Stomach smooth muscle (tissue), 2 donors: ENCODE results near the gene NOL12.

ENCODE experiments used
- H3K27ac ChIP-seq: one replicate; pipeline ENCODE4 v1.7.0; 2013; ENCODE audit warnings: mild to moderate bottlenecking, low read length, inconsistent platforms
- H3K27me3 ChIP-seq, 2 donors: one replicate each; pipeline ENCODE4 v1.7.0; 2013; ENCODE audit warnings: low read length in 2 of 2; ENCODE audit not compliant: insufficient read depth in 2 of 2, control insufficient read depth in 1 of 2
- H3K36me3 ChIP-seq, 2 donors: one replicate each; pipeline ENCODE4 v1.7.0; 2013; ENCODE audit warnings: low read length in 2 of 2; ENCODE audit not compliant: control insufficient read depth in 2 of 2, insufficient read depth in 2 of 2
- H3K4me1 ChIP-seq: one replicate; pipeline ENCODE4 v1.7.0; 2013; ENCODE audit warnings: low read length; ENCODE audit not compliant: control insufficient read depth, insufficient read depth
- H3K4me3 ChIP-seq, 2 donors: one replicate each; pipeline ENCODE4 v1.7.0; 2013; ENCODE audit warnings: low read length in 2 of 2
- H3K9ac ChIP-seq, 2 donors: one replicate each; pipeline ENCODE4 v1.7.0; 2013; ENCODE audit warnings: low read length in 2 of 2, mild to moderate bottlenecking in 1 of 2
- H3K9me3 ChIP-seq, 2 donors: one replicate each; pipeline ENCODE4 v1.7.0; 2013; ENCODE audit warnings: low read length in 2 of 2; ENCODE audit not compliant: control insufficient read depth in 2 of 2
- donor health status: healthy.
- donor health status: Pancreatic carcinoma.

NOL12 gene

DNA sequence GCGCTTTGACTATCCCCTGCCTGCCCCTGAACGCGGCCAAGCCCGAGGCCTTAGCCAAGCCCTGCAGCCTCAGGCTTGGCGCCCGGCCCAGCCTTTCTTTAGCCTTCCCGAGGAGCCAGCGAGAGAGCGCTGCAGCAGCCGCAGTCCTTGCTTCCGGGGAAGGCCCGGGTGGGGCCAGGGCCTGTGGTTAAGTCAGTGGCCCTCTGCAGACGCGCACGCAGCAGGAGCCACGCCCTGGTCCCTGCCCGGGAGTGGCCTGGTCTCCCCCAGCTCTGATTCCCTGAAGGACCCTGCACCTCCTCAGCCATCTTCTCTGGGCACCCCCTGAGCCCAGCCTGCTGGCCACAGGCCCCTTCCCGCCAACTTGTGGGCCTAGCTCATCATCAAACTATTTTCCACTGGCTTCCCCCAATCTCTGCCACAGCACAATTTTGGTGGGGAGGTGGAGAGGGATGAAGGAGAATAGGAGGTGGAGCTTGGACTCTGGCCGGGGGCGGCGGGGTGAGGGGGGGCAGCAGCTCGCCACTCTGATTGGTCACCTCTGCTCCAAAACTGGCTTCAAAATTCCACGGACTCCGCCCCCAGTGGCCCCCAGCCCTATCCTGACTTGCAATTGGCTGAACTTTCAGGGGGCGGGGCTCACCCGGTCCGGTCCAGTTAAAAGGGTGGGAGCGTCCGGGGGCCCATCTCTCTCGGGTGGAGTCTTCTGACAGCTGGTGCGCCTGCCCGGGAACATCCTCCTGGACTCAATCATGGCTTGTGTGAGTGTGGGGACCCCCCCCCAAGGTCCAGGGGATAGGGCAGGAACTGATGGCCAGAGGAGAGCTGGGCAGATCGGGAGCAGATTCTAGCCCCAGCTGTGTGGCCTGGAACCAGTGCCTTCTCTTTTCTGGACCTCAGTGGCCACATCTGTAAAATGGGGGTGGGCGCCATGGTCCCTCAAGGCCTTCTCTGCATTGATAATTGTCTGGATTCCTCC is 10.9 kb upstream of the NOL12 start, which contains the start of gene LGALS1:
Gene LGALS1, plus strand, starts transcription at position 686 of the 979 bp plus-strand sequence. Its CDS starts 67 bp downstream, at position 753.
- peak within 1 kb of the TSS; percentile 81 to 89 for H3K9ac ChIP-seq
- peak within 1 kb of the TSS; percentile 87 to 94 for H3K4me3 ChIP-seq
- peaks cover 8 to 11% of the 10 kb centered on the region in 2 donors for H3K36me3 ChIP-seq
- peak within 1 kb of the TSS; percentile 94 for H3K27ac ChIP-seq
- H3K9me3 ChIP-seq, result no peaks in the 10 kb centered on the region
- H3K4me1 ChIP-seq, result peaks cover 51% of the 10 kb centered on the region
- no peaks in the 10 kb centered on the region for H3K27me3 ChIP-seq

- Histone ChIP-seq H3K27me3 (no peaks in the 10 kb centered on the region), H3K4me1 (peaks cover 56% of the 10 kb centered on the region), H3K9ac (peak overlapping the region; percentile 81 to 89), H3K27ac (peak overlapping the region; percentile 94), H3K36me3 (peaks cover 8 to 11% of the 10 kb centered on the region in 2 donors), H3K4me3 (peak overlapping the region; percentile 87 to 94), H3K9me3 (no peaks in the 10 kb centered on the region)
These were observed 10.0 kb upstream of the NOL12 start for GRCh38 chr22:37675930-37676735.

DNA sequence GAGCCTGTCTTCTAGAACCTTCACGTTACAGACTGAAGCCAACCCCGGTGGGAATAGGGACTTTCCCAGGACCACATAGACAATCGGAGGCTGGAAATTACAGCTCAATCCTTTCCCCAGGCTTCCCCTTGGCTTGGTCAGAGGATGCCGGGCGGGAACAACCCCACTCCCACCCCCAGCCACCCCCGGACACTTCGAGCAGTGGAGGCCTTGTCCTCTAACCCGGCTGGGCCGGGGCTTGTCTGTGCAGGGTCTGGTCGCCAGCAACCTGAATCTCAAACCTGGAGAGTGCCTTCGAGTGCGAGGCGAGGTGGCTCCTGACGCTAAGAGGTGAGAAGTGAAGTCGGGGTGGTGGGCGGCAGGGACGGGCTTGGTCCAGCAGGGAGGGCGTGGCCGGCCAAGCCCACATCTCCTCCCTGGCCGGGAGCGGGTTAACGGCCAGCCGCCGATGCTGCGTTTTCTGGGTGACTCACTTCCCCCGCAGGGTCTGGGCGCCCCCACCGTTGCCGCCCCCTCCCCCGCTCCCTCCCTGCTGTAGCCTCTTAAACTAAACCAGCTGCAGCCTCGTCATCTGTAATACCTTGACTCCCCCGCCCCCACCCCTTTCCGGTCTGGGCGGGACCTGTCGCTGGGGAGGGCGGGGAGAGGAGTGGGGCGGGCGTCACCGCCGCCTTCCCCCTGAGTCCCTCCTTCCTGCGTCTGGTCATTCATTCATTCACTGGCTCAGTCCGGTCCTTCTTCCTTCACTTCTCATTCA is 9.2 kb upstream of the NOL12 start:
- Histone ChIP-seq H3K9me3 (no peaks in the 10 kb centered on the region), H3K27ac (peak overlapping the region; percentile 94), H3K9ac (peak overlapping the region; percentile 80 to 81), H3K4me1 (peaks cover 64% of the 10 kb centered on the region), H3K4me3 (peak overlapping the region; percentile 87 to 94), H3K27me3 (no peaks in the 10 kb centered on the region), H3K36me3 (peaks cover 8 to 11% of the 10 kb centered on the region in 2 donors)

GRCh38 chr22:37677493-37677974 is 8.6 kb upstream of the NOL12 start:
- Histone ChIP-seq H3K4me1 (peaks cover 61% of the 10 kb centered on the region), H3K4me3 (peak overlapping the region; percentile 87 to 94), H3K9ac (peak overlapping the region; percentile 58 to 81), H3K27me3 (no peaks in the 10 kb centered on the region), H3K36me3 (peaks cover 8 to 11% of the 10 kb centered on the region in 2 donors), H3K27ac (peak overlapping the region; percentile 94), H3K9me3 (no peaks in the 10 kb centered on the region)

DNA sequence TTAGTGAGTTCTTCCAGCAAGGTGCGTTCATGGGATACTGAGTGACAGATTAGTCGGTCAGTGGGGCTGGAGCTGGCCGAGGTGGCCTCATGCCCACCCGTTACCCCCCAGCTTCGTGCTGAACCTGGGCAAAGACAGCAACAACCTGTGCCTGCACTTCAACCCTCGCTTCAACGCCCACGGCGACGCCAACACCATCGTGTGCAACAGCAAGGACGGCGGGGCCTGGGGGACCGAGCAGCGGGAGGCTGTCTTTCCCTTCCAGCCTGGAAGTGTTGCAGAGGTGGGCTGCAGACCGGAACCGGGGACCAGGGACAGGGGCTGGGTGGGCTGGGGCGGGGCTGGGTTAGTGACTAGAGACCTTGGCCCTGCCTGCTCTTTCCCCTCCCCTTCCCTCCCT is 7.8 kb upstream of the NOL12 start:
- Histone ChIP-seq H3K9me3 (no peaks in the 10 kb centered on the region), H3K36me3 (peaks cover 8 to 11% of the 10 kb centered on the region in 2 donors), H3K27me3 (no peaks in the 10 kb centered on the region), H3K9ac (peak overlapping the region in 1 of 2 donors; percentile 45), H3K4me1 (peaks cover 53% of the 10 kb centered on the region), H3K4me3 (peak overlapping the region; percentile 19 to 54), H3K27ac (no peak overlapping the region)

DNA sequence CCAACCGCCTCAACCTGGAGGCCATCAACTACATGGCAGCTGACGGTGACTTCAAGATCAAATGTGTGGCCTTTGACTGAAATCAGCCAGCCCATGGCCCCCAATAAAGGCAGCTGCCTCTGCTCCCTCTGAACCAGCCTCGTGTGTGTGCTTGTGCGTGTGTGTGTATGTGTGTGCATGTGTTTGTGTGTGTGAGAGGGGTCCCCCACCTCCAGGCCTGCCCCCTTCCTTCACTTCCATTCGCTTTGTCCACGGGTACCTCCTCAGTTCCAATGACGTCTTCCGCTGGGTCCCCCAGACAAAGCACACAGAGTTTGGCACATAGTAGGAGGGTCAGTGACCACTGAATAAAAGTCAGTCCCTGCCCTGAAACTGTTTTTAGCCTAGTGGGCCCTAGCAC is 6.5 kb upstream of the NOL12 start:
- Histone ChIP-seq H3K9me3 (no peaks in the 10 kb centered on the region), H3K4me1 (peaks cover 45% of the 10 kb centered on the region), H3K4me3 (no peak overlapping the region), H3K9ac (no peak overlapping the region), H3K27me3 (no peaks in the 10 kb centered on the region), H3K27ac (peak overlapping the region; percentile 24), H3K36me3 (peaks cover 8 to 11% of the 10 kb centered on the region in 2 donors)

DNA sequence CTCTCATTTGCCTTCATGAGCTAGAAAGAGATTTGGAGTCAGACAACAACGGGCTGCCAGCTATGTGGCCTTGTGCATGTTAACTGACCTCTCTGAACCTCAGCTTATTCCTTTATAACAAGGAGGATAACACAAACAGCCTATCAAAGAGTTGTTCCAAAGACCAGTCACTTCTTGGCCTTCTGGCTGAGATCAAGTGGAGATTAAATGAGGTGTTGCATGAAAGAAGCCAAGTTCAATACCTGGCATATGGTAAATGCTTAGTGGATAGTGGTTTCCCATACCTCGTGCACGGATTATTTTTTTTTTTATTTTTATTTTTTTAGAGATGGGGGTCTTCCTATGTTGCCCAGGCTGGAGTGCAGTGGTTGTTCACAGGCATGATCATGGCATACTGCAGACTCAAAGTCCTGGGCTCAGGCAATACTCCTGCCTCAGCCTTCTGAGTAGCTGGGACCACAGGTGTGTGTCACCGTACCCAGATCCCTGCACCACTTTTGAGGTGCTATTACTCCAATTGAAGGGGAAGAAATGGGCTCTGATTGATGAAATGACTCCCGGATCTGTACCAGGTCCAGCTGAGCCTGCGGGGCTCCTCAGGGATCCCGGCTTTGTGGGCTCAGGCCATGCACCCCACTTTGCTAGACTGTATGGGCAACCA is 5.8 kb upstream of the NOL12 start:
- H3K9me3 ChIP-seq, result no peaks in the 10 kb centered on the region
- no peaks in the 10 kb centered on the region for H3K27me3 ChIP-seq
- peaks cover 39% of the 10 kb centered on the region for H3K4me1 ChIP-seq
- H3K4me3 ChIP-seq, result no peak overlapping the region
- peaks cover 8 to 11% of the 10 kb centered on the region in 2 donors for H3K36me3 ChIP-seq
- H3K27ac ChIP-seq, result peak overlapping the region; percentile 18
- H3K9ac ChIP-seq, result no peak overlapping the region

DNA sequence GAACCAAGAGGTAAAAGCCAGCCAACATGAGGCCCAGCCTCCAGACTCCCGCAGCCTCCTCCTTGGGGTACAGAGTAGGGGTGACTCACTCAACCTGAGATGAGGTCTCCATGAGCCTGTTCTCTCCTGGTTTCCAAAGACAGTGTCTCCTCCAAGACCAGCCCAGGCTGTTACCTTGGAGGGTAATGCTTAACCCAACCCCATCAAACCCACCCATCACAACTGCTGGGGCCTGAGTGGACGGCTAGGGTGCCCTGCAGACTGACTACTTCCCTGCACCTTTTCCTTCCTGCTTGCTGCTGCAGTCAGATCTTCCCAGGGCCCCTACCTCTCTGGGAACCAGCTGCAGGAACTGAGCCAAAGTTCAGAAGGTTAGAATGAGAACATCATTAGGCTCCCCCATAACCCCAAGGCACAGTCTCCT is 5.1 kb upstream of the NOL12 start:
- H3K27ac ChIP-seq, result peak overlapping the region; percentile 18
- H3K36me3 ChIP-seq, result peaks cover 8 to 11% of the 10 kb centered on the region in 2 donors
- H3K9ac ChIP-seq, result no peak overlapping the region
- no peaks in the 10 kb centered on the region for H3K9me3 ChIP-seq
- H3K4me1 ChIP-seq, result peaks cover 37% of the 10 kb centered on the region
- no peaks in the 10 kb centered on the region for H3K27me3 ChIP-seq
- H3K4me3 ChIP-seq, result no peak overlapping the region

DNA sequence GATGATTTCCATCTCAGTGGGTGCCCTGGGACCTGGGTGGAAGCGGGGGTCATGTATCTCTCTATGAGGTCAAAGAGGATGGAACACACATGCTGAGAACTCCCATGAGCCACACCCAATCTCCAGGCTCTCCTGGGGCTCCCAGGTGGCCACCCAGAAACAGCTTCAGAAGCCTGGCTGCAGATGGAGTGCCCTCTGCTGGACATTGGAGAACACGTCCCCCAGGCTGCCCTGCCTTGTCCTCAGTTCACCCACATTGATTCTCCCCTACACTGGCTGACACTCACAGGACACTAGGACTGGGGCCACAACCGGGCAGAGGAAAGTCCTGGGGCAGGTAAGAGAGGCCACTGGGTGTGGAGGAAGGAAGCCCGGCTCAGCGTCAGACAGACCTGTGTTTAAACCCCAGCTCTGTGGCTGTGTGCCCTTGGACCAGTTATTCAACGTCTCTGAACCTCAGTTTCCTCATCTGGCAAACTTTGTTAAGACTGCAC is 4.5 kb upstream of the NOL12 start:
- Histone ChIP-seq H3K4me1 (peaks cover 38% of the 10 kb centered on the region), H3K9ac (peak overlapping the region in 1 of 2 donors; percentile 5), H3K27me3 (no peaks in the 10 kb centered on the region), H3K27ac (no peak overlapping the region), H3K4me3 (no peak overlapping the region), H3K36me3 (peaks cover 8 to 11% of the 10 kb centered on the region in 2 donors), H3K9me3 (no peaks in the 10 kb centered on the region)
